HPDE6-E6E7 (cell line): Measurements from ENCODE around the gene CEP164.
"Not testable (repeated sequence)": the region's sequence is repeated elsewhere in the genome, so short reads cannot be mapped to it uniquely, and the experiment has no call there.

ENCODE experiments used
- DNase-seq: peaks from one replicate; pipeline ENCODE4 v3.0.0; 2011; ENCODE audit warnings: missing footprints; ENCODE audit errors: extremely low spot score

Gene CEP164

DNA sequence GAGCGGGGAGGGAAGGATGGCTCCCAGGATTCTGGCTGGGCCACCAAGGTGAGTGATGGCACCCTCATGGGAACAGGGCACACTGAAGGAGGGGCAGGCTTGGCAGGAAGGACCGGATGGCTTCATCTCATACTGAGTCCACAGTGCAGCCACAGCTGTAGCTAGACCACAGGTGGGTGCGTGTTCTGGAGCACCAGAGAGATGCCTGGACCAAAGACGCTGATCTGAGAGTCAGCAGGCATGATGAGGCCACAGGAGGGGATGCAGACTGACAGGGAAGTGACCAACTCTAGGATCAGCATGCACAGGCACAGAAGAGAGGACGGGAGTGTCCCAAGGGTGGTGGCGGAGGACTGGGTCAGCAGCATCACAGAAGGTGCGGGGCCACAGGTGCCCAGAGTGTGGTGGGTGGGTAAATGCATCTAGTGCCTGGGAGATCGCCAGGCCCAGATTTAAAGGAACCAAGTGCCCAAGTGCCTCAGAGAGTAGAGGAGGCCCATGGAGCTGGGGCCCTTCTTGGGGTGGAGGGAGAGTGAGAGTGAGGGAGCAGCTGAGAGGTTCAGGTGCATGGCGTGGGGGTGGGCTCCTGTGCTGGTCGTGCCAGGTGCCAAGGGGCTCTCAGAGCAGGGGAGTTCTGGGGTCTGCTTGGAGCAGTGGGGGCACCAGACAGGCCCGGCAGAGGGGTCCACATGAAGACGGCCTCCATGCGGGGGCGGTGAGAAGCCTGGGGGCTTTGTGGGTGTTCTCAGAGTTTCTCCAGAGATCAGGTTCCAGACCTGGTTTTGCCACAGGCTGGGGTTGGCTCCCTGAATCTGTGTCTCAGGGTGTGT lies 113.7 kb downstream of the CEP164 start:
- DNase-seq, result no peak

GRCh38 chr11:117442049-117442868 lies 114.6 kb downstream of the CEP164 start:
- DNase-seq, result no peak

DNA sequence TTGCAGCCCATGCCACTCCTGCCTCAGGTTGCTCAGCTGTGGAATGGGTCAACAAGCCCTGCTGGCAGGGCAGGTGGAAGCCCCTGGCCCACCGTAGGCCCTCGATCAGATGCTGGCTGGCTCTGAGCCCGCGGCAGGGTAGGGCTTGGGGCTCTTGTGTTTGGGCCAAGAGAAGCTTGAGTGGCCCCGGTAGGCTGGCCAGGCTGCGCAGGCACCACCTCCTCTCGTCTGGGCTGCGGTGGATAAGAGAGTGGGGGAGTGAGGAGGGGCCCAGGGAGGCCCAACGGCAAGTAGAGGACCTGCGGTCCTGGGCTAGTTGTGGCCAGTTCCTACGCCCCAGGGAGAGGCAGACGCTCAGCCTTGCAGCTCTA lies 115.2 kb downstream of the CEP164 start:
- no peak for DNase-seq

DNA sequence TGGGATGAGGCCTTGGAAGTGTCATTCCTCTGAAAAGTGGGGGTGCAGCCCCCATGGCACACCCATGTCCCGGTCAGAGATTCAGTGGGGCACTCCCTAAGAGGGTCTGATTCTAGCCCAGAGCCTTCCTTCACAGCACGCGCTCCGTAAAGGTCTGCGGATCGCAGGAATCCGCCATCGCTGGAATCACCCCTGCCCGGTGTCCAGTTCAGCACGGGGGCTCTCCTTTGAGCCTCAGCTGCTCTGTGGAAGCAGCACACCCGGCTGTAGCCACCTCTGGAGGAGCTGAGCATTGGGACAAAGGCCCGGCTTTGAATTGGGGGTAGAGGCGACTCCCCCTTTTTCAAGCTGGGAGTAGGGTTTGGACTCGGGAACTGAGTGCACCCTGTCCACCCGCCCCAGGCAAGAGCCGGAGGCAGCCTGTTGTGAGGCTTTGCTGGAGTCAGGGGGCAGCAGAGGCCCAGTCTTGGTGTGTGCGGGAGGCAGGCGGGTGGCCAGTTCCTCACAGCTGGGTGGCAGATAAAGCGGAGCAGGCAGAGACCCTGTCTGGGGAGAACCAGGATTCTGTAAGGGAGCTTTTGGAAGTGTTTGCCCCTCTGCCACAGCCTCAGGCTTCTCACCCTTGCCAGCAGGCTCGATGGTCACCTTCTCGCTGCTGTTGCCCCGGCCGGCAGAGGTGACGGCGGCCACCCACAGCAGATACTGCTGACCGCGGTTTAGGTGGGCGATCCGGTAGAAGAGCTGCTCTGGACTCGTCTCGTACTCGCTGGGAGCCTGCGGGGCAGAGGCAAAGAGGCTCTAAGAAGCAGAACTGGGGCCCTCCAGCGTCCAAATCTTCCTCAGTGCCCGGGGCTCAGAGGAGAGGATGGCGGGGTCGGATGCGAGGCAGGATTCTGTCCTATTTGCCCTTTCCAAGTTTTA lies 115.9 kb downstream of the CEP164 start:
- no peak for DNase-seq

DNA sequence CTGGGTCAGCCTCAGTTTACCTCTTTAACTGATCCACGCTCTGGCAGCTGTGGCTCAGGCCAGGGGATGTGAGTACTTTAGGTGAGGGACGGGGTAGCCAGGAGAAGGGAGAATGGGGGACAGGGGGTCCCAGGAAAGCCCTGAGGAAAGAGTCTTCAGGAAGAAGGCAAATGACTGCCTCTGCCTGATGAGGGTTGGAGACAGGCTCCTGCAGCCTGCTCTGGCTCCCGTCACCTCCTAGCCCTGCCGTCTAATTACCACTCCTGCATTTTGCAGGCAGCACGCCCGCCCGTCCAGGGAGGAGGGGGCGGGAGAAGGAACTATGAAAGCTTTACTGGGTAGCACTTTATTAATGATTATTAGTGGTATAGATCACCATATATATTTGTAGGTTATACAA lies 116.6 kb downstream of the CEP164 start:
- DNase-seq, result no peak

DNA sequence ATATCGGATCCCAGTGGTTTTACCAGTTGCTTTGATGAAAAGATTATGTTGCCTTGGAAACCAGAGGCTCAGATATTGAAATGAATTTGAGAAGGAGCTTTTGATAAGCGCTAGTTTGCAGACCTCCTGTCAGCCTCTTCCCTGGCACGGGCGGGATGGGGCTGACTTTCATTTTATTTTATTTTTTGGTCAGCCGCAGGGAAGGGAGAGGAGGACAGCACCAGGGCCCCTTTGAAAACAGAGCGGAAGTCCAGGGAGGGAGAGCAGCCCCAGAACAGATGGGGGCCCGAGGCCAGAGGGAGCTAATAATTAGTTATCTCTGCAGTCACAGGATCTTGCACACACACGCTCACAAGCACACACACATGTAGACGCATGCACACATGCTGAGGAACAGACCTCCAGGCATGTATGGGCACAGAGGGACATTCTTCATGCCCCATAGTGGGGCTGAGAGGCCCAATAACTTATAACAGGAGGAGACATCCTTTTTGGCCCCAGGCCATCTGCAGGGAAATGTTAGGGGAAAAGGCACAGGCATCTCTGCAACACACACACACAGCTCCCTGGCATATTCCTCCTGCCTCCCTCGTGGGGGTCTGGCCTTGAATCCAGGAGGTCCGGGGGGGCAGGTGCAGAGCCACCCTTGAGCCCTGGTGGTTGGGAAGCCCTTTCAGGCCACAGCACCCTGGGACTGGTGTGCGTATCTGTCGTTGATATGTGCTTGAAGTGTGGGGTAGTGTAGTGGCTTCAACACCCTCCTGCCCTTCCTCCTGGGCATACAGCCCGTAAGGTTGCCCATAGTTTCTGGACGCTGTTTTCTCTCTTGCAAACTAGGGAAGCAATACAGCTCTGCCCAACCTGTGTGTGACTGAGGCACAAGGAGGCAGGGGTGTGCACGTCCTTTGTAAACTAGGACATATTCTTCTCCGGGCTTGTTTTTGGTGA lies 117.3 kb downstream of the CEP164 start:
- DNase-seq, result no peak

DNA sequence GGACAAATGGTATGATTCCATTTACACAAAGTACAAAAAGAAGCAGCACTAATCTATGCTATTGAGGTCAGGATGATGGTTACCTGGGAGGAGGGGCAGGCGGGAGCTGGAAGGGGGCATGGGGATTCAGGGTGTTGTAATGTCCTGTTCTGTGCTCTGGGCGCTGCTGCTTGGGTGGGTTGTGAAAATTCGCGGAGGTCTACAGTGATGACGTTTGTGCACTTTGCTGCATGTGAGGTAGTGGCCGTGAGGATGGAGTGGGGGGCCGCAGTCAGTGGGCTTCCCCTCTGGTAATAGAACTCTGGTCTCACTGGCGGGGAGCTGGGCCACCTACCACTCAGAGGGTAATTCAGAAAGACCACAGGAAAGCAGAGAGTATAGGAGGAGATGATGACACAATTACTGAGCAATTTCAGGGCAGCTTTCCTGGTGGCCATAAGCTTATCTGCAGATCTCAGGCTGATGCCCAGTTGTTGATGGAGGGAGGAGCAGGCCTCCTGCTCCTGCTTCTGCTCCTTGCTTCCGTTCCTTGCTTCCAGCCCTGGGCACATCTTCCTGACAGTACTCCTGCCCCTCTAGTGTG lies 121.5 kb downstream of the CEP164 start:
- no peak for DNase-seq

- no peak for DNase-seq
Measured at GRCh38 chr11:117453886-117454563, 126.4 kb downstream of the CEP164 start.

DNA sequence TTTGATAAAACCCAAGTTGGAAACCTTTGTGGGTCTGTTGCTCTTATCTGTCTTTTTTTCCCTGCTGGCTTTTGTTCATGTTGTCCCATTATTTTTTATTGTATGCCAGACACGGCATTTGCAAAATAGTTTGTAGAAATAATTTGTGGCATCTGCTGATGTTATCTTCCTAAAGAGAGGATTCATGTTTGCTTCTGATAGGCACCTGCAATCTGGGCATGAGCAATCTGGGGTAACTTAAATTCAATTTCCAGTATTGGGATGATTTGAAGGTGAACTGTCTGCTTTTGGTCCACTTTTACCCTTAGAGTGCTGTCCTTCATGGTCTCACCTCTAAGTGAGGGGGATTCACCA lies 126.9 kb downstream of the CEP164 start:
- no peak for DNase-seq

DNA sequence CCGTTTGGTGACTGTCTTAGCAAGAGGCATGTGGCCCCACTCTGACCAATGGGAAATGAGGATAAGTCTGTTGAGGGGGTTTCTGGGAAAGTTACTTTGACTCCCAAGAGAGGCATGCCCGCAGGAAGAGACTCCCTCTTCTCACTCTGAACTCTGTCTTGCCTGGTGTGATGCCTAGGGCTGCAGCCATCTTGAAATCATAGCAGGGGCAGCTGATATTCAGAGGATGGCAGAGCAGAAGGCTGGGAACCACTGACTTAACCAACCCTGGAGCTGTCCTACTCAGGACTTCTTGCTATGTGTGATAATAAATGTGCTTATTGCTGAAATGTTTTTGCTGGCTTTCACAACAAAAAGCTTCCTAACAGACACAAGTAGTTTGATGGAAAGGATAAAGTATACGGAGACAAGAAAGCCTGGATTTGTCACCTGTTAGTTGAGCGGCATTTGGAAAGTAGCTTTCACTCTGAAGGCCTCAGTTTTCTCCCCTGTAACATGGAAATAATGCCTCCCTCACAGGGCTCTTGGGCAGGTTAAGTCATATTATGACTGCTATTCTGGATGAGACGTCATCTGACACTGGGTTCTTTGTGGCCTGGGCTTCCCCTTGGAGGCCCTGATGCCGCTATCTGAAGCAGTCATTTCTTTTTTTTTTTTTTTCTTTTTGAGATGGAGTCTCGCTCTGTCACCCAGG lies 128.5 kb downstream of the CEP164 start:
- DNase-seq, result no peak

DNA sequence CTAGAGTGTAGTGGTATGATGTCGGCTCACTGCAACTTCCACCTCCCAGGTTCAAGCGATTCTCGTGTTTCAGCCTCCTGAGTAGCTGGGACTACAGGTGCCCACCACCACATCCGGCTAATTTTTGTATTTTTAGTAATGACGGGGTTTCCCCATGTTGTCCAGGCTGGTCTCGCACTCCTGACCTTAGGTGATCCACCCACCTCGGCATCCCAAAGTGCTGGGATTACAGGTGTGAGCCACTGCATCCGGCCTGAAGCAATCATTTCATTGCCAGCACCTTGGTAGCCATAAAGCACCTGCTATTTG lies 129.0 kb downstream of the CEP164 start:
- DNase-seq, result not testable (repeated sequence)

GRCh38 chr11:117457031-117457785 lies 129.6 kb downstream of the CEP164 start:
- DNase-seq, result no peak

DNA sequence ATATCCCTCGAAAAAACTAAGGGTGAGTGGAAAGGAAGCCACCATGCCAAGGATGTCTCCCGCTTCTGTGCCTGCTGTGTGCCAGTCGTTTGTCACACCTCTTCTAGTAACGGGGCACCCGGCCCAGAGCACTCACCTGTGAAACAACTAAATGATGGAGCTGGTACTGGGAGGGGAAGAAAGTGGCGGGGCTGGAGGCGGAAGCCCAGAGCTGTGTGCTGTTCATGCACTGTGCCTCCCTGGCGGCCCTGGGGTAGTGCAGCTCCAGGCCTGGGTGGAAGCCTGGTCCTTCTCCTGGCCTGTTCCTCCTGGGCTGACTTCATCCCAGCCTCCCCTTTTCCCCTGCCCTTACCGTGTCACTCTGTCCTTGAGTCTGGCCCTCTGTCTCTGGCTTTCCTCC lies 130.2 kb downstream of the CEP164 start:
- DNase-seq, result no peak

DNA sequence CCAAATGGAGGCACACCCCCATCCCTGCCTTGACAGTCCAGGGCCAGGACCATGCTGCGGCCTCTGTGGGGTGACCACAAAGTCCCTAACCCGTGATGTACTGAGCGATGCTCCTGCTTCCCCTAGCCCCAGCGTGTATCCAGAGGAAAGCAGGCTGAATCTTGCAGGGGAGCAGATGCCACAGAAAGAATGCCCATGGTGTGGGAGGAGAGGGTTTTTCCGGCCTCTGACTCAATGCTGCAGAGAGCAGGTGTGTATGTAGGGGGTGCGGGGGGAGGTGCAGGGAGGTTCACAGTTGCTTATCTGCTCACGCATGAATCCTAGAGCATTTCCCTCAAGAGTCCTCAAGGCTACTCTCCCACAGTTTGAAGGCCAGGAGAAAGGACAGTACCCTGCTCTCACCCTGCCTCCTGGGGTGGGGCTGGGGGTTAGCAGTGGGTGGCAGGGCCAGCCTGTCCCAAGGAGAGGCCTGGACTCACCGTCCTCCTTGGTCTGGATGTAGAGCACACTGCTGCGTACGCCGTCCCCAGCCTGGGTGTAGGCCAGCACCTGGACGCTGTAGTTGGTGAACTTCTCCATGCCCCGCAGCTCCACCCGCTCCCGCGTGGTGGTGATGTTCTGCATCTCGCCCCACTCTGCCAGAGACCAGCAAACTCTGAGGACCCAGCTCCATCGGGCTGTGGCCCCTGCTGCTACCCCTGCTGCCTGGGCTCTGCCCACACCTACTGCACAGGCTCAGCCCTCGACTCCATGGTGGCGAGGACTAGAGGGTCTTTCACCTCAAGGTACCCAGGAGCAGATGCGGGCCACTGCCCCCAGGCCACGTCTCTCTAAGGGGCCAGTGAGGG lies 130.8 kb downstream of the CEP164 start:
- DNase-seq, result peak; percentile 38

GRCh38 chr11:117459123-117459978 lies 131.7 kb downstream of the CEP164 start:
- no peak for DNase-seq

DNA sequence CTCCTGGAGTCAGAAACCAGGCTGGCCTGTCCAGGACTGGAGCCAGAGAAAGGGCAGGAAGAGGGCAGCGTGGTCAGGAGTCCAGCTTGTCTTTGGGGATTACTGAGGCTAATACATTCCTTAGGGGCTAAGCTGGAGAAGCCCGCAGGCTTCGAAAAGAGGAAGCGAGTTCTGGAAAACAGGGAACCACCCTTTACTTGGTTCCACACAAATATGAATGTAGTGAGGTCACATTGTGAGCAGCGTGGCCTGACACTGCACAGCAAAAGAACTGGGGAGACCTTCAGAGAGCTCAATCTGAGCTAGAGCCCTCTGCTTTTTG lies 132.3 kb downstream of the CEP164 start:
- no peak for DNase-seq
